Measurements from ENCODE around the gene EXD3. TPM values are rescaled to one million over a fixed set of nuclear protein-coding genes. Genes with fewer than 3 reads are reported as not detected.
A peak's percentile ranks its signal among the peaks of the same experiment; 100 is the strongest.

EXD3 gene
- total RNA-seq, 1 donor from 2014 or later: 24.5 TPM

- peak; percentile 16 for DNase-seq
- H3K4me1 Mint-ChIP-seq (ENCODE audit: low read depth, unreplicated experiment): peaks cover 4% of the 10 kb centered on the region
- no peaks in the 10 kb centered on the region for H3K36me3 Mint-ChIP-seq (ENCODE audit: unreplicated experiment)
- peaks cover 4% of the 10 kb centered on the region for H3K27me3 Mint-ChIP-seq (ENCODE audit: unreplicated experiment)
- no peak overlapping the region for H3K27ac Mint-ChIP-seq (ENCODE audit: unreplicated experiment)
- H3K9me3 Mint-ChIP-seq (ENCODE audit: unreplicated experiment): peaks cover 1% of the 10 kb centered on the region
- H3K4me3 Mint-ChIP-seq (ENCODE audit: unreplicated experiment): no peak overlapping the region
- TF ChIP-seq CTCF (IDR thresholded peaks at IDR 0.05; ENCODE audit: partially characterized antibody, unreplicated experiment): no peak
Measured at GRCh38 chr9:137457406-137458193, 34.6 kb upstream of the EXD3 start.

- no peak overlapping the region for H3K4me3 Mint-ChIP-seq (ENCODE audit: unreplicated experiment)
- peaks cover 4% of the 10 kb centered on the region for H3K27me3 Mint-ChIP-seq (ENCODE audit: unreplicated experiment)
- H3K36me3 Mint-ChIP-seq (ENCODE audit: unreplicated experiment): no peaks in the 10 kb centered on the region
- H3K27ac Mint-ChIP-seq (ENCODE audit: unreplicated experiment): no peak overlapping the region
- TF ChIP-seq CTCF (IDR thresholded peaks at IDR 0.05; ENCODE audit: partially characterized antibody, unreplicated experiment): no peak
- H3K9me3 Mint-ChIP-seq (ENCODE audit: unreplicated experiment): peaks cover 1% of the 10 kb centered on the region
- DNase-seq: no peak
- peaks cover 4% of the 10 kb centered on the region for H3K4me1 Mint-ChIP-seq (ENCODE audit: low read depth, unreplicated experiment)
Measured at GRCh38 chr9:137456864-137457405, 34.0 kb upstream of the EXD3 start.

GRCh38 chr9:137456061-137456863 lies 33.3 kb upstream of the EXD3 start:
- Mint-ChIP-seq H3K27me3 (ENCODE audit: unreplicated experiment) (peaks cover 4% of the 10 kb centered on the region), H3K36me3 (ENCODE audit: unreplicated experiment) (no peaks in the 10 kb centered on the region), H3K27ac (ENCODE audit: unreplicated experiment) (no peak overlapping the region), H3K4me3 (ENCODE audit: unreplicated experiment) (no peak overlapping the region), H3K9me3 (ENCODE audit: unreplicated experiment) (peaks cover 1% of the 10 kb centered on the region), H3K4me1 (ENCODE audit: low read depth, unreplicated experiment) (peaks cover 4% of the 10 kb centered on the region)
- peak; percentile 14 for DNase-seq
- TF ChIP-seq CTCF (IDR thresholded peaks at IDR 0.05; ENCODE audit: partially characterized antibody, unreplicated experiment): no peak

- Mint-ChIP-seq H3K4me1 (ENCODE audit: low read depth, unreplicated experiment) (peaks cover 4% of the 10 kb centered on the region), H3K4me3 (ENCODE audit: unreplicated experiment) (no peak overlapping the region), H3K9me3 (ENCODE audit: unreplicated experiment) (peaks cover 1% of the 10 kb centered on the region), H3K27ac (ENCODE audit: unreplicated experiment) (no peak overlapping the region), H3K27me3 (ENCODE audit: unreplicated experiment) (peaks cover 4% of the 10 kb centered on the region), H3K36me3 (ENCODE audit: unreplicated experiment) (no peaks in the 10 kb centered on the region)
- TF ChIP-seq CTCF (IDR thresholded peaks at IDR 0.05; ENCODE audit: partially characterized antibody, unreplicated experiment): no peak
- DNase-seq: peak; percentile 16
Measured at GRCh38 chr9:137455359-137455991, 32.5 kb upstream of the EXD3 start.

Measured in glutamatergic neuron (in vitro differentiated cells).